CD14-positive monocyte (primary cell): ENCODE measurements around the gene HS3ST4. TPM values are rescaled to one million over a fixed set of nuclear protein-coding genes. Genes with fewer than 3 reads are reported as not detected.

ENCODE experiments used
- DNase-seq, 3 donors: peaks; one replicate each; pipeline ENCODE4 v3.0.0-alpha.2; 2011 to 2022
- H2AFZ ChIP-seq: 2 replicates; pipeline ENCODE4 v1.6.0; 2012; ENCODE audit warnings: mild to moderate bottlenecking, low read depth, low read length, inconsistent platforms; ENCODE audit not compliant: insufficient read depth, poor library complexity, severe bottlenecking
- H3K27ac ChIP-seq, 2 donors: 1 replicate in 1 of 2; 2 replicates in 1 of 2; pipeline ENCODE4 v1.5.1; 2012 to 2013; ENCODE audit warnings: low read length in 2 of 2, control low read depth in 1 of 2, inconsistent platforms in 1 of 2, low read depth in 1 of 2, mild to moderate bottlenecking in 1 of 2
- H3K27me3 ChIP-seq, 2 donors: one replicate each; pipeline versions ENCODE4 v1.6.0 to v1.6.1; 2011 to 2013; ENCODE audit warnings: low read length in 2 of 2; ENCODE audit not compliant: control insufficient read depth in 2 of 2, insufficient read depth in 2 of 2
- H3K36me3 ChIP-seq, 2 donors: replicated peaks in 1 of 2; 1 replicate in 1 of 2; 2 replicates in 1 of 2; pipeline versions ENCODE4 v1.5.1 to v1.6.1; 2012 to 2013; ENCODE audit warnings: low read length in 2 of 2, control low read depth in 1 of 2, inconsistent platforms in 1 of 2, mild to moderate bottlenecking in 1 of 2; ENCODE audit not compliant: insufficient read depth in 2 of 2, control insufficient read depth in 1 of 2
- H3K4me1 ChIP-seq, 2 donors: 1 replicate in 1 of 2; 2 replicates in 1 of 2; pipeline versions ENCODE4 v1.5.1 to v1.6.1; 2012 to 2013; ENCODE audit warnings: low read length in 2 of 2, control low read depth in 1 of 2, inconsistent platforms in 1 of 2, mild to moderate bottlenecking in 1 of 2, moderate library complexity in 1 of 2; ENCODE audit not compliant: insufficient read depth in 2 of 2, control insufficient read depth in 1 of 2
- H3K4me2 ChIP-seq: replicated peaks from 2 replicates; pipeline ENCODE3; 2012; ENCODE audit warnings: low read length, moderate library complexity, mild to moderate bottlenecking; ENCODE audit not compliant: poor library complexity, severe bottlenecking; ENCODE audit errors: extremely low read depth
- H3K4me3 ChIP-seq, 3 experiments: fragments of 200-600 bp in 1 of 3; sonication (generic) in 1 of 3; replicated peaks in 1 of 3; 1 replicate in 2 of 3; 2 replicates in 1 of 3; pipeline ENCODE4 v1.5.1; 2011 to 2013; ENCODE audit warnings: low read length in 3 of 3, mild to moderate bottlenecking in 3 of 3, control low read depth in 2 of 3, low read depth in 2 of 3, inconsistent platforms in 1 of 3, moderate library complexity in 1 of 3
- H3K79me2 ChIP-seq: 2 replicates; pipeline ENCODE4 v1.6.0; 2012; ENCODE audit warnings: mild to moderate bottlenecking, control low read depth, inconsistent platforms, low read length, moderate library complexity; ENCODE audit not compliant: insufficient read depth
- H3K9ac ChIP-seq: 2 replicates; pipeline ENCODE4 v1.6.0; 2017; ENCODE audit warnings: low read length, mild to moderate bottlenecking; ENCODE audit not compliant: insufficient read depth, poor library complexity, severe bottlenecking
- H3K9me3 ChIP-seq, 2 donors: replicated peaks in 1 of 2; 1 replicate in 1 of 2; 2 replicates in 1 of 2; pipeline versions ENCODE4 v1.5.1 to v1.6.1; 2012 to 2013; ENCODE audit warnings: low read length in 2 of 2, control low read depth in 1 of 2; ENCODE audit not compliant: control insufficient read depth in 1 of 2, insufficient read depth in 1 of 2
- H4K20me1 ChIP-seq: 2 replicates; pipeline ENCODE4 v1.6.0; 2012; ENCODE audit warnings: mild to moderate bottlenecking, low read length, control low read depth, moderate library complexity; ENCODE audit not compliant: insufficient read depth
- H3K27ac Mint-ChIP-seq, 7 donors: one replicate each; pipeline ENCODE4 v1.8.0; 2020; ENCODE audit warnings: mild to moderate bottlenecking in 7 of 7, mixed read lengths in 7 of 7, moderate library complexity in 6 of 7, inconsistent platforms in 2 of 7
- H3K27me3 Mint-ChIP-seq, 3 donors: one replicate each; pipeline ENCODE4 v1.8.0; 2021 to 2022; ENCODE audit warnings: low read depth in 3 of 3, mild to moderate bottlenecking in 3 of 3, mixed read lengths in 3 of 3, moderate library complexity in 3 of 3, inconsistent platforms in 1 of 3
- H3K36me3 Mint-ChIP-seq, 2 donors: one replicate each; pipeline ENCODE4 v1.8.0; 2020; ENCODE audit warnings: mixed read lengths in 2 of 2, inconsistent platforms in 1 of 2, mild to moderate bottlenecking in 1 of 2
- H3K4me1 Mint-ChIP-seq: one replicate; pipeline ENCODE4 v1.8.0; 2020; ENCODE audit warnings: mild to moderate bottlenecking, mixed read lengths
- H3K4me3 Mint-ChIP-seq, 2 donors: one replicate each; pipeline ENCODE4 v1.8.0; 2020; ENCODE audit warnings: mild to moderate bottlenecking in 2 of 2, mixed read lengths in 2 of 2, moderate library complexity in 1 of 2
- H3K9me3 Mint-ChIP-seq, 7 donors: one replicate each; pipeline ENCODE4 v1.8.0; 2020 to 2022; ENCODE audit warnings: mixed read lengths in 7 of 7, mild to moderate bottlenecking in 6 of 7, moderate library complexity in 6 of 7, inconsistent platforms in 2 of 7
- WGBS: methylation state at CpG from one replicate; pipeline ENCODE4 v1.1.5; 2013; ENCODE audit warnings: missing lambda C conversion rate; ENCODE audit not compliant: insufficient coverage; 5-methylcytosine and 5-hydroxymethylcytosine counted together
- intact Hi-C, 2 donors: fragments of 100-400 bp; cut with micrococcal nuclease; formaldehyde crosslinking; loops; one replicate each; pipeline versions ENCODE4 v1.15.0 to v1.15.1; 2023
- polyA plus RNA-seq, 3 donors: library from polyadenylated mRNA; depleted of rRNA in 1 of 3; unstranded in 2 of 3; stranded (reverse) in 1 of 3; fragments of 300-500 nt in 2 of 3; fragments of >200 nt in 1 of 3; fragmentation: Illumina TruSeq in 2 of 3; gene quantifications; 1 replicate in 2 of 3; 2 replicates in 1 of 3; pipeline ENCODE4 v1.2.3, GENCODE V29; 2012 to 2021
- TF ChIP-seq, protein P1 (sequence below): fragments of 200-600 bp; IDR thresholded peaks from one replicate; pipeline ENCODE4 v1.8.0; 2022; ENCODE audit warnings: antibody characterized with exemption, mild to moderate bottlenecking

HS3ST4 gene
- polyA plus RNA-seq, 3 donors = not detected

DNA sequence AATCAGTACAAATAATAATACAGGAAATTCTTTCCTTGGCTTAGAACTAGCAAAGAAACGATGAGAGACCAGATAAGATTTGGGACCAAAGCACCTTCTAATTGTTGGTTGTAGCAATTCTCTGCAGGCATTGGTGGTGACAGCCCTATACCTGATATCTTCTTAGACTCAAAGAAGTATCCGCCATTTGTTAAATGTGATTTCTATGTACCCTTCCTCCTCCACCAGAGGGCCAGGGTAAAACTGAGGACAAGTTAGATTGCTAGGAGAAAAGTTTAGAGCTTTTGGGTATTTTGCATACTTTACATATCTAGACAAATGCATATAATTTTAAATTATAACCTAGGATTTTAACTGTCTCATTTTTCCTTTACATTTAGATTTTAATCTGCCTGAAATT, 304.3 kb downstream of the HS3ST4 start:
- no peaks in the 10 kb centered on the region for H3K9me3 ChIP-seq
- Mint-ChIP-seq H3K27me3 (no peaks in the 10 kb centered on the region), H3K36me3 (no peaks in the 10 kb centered on the region), H3K4me1 (no peaks in the 10 kb centered on the region), H3K27ac (no peak overlapping the region), H3K9me3 (peaks cover 0 to 7% (median 3%) of the 10 kb centered on the region in 7 donors), H3K4me3 (no peak overlapping the region)
- H3K9ac ChIP-seq = no peak overlapping the region
- no peaks in the 10 kb centered on the region for H3K79me2 ChIP-seq
- no peaks in the 10 kb centered on the region for H3K4me1 ChIP-seq
- H3K4me2 ChIP-seq = no peak overlapping the region
- no peak for DNase-seq
- H3K4me3 ChIP-seq = no peak overlapping the region
- no CpG with 5 or more reads among the region's 2 CpGs for WGBS
- H3K36me3 ChIP-seq = no peaks in the 10 kb centered on the region
- H3K27me3 ChIP-seq = no peaks in the 10 kb centered on the region
- TF ChIP-seq, protein P1, sequence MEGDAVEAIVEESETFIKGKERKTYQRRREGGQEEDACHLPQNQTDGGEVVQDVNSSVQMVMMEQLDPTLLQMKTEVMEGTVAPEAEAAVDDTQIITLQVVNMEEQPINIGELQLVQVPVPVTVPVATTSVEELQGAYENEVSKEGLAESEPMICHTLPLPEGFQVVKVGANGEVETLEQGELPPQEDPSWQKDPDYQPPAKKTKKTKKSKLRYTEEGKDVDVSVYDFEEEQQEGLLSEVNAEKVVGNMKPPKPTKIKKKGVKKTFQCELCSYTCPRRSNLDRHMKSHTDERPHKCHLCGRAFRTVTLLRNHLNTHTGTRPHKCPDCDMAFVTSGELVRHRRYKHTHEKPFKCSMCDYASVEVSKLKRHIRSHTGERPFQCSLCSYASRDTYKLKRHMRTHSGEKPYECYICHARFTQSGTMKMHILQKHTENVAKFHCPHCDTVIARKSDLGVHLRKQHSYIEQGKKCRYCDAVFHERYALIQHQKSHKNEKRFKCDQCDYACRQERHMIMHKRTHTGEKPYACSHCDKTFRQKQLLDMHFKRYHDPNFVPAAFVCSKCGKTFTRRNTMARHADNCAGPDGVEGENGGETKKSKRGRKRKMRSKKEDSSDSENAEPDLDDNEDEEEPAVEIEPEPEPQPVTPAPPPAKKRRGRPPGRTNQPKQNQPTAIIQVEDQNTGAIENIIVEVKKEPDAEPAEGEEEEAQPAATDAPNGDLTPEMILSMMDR = no peak
- no peak overlapping the region for H3K27ac ChIP-seq
- intact Hi-C loops = no loop called here
- H4K20me1 ChIP-seq = no peaks in the 10 kb centered on the region
- H2AFZ ChIP-seq = no peak overlapping the region

DNA sequence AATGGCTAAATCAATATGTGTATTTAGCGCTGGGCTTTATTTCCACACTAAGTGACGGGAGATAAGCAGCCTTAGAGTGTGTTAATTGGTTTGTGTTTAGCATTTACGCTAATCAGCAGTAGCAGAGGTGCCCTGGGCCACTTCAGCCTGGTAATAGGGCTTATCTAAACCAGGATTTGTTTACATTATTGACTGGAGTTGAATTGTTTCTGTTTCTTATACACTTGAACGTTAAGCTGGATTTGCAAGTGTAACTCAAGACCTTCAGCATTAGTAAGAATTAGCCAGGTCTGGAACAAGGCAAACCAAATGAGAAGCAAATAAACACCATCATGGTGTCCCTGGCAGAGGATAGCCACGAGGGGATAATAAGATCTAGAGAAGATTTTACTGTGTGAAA, 313.6 kb downstream of the HS3ST4 start:
- H3K4me1 Mint-ChIP-seq = no peaks in the 10 kb centered on the region
- no peaks in the 10 kb centered on the region for H3K27me3 Mint-ChIP-seq
- no peak overlapping the region for H3K27ac Mint-ChIP-seq

More for the DNA sequence above, 313.6 kb downstream of the HS3ST4 start:
- Mint-ChIP-seq H3K9me3 (peaks cover 16 to 22% (median 17%) of the 10 kb centered on the region in 7 donors), H3K36me3 (no peaks in the 10 kb centered on the region), H3K4me3 (no peak overlapping the region)
- DNase-seq = no peak
- no peak overlapping the region for H3K4me2 ChIP-seq
- no peak overlapping the region for H2AFZ ChIP-seq
- no peak overlapping the region for H3K27ac ChIP-seq
- no peaks in the 10 kb centered on the region for H3K27me3 ChIP-seq
- no peak overlapping the region for H3K4me3 ChIP-seq
- H3K36me3 ChIP-seq = no peaks in the 10 kb centered on the region
- H3K9me3 ChIP-seq = peaks cover 14 to 27% of the 10 kb centered on the region in 2 donors
- H3K9ac ChIP-seq = no peak overlapping the region
- WGBS = 100% methylated on average over 1 of the region's 5 CpGs
- no peaks in the 10 kb centered on the region for H4K20me1 ChIP-seq
- TF ChIP-seq, protein P1 = no peak
- intact Hi-C loops = no loop called here
- no peaks in the 10 kb centered on the region for H3K4me1 ChIP-seq
- H3K79me2 ChIP-seq = no peaks in the 10 kb centered on the region
